ENCODE measurements around the gene MRPL40. TPM values are rescaled to one million over a fixed set of nuclear protein-coding genes. Genes with fewer than 3 reads are reported as not detected.

The MRPL40 gene
- 10.0 TPM for total RNA-seq

GRCh38 chr22:19432133-19432851 is at the start of gene MRPL40:
TSS of gene MRPL40 (plus strand) at chr22:19432545. CDS start at chr22:19432555, 10 bp downstream.
- DNase-seq = peak; percentile 93

GRCh38 chr22:19383292-19383691 is 49.1 kb upstream of the MRPL40 start:
- DNase-seq = no peak

- no peak for DNase-seq
Observed at GRCh38 chr22:19385221-19385906, 47.0 kb upstream of the MRPL40 start.

- no peak for DNase-seq
Observed at GRCh38 chr22:19386248-19386647, 46.1 kb upstream of the MRPL40 start.

- DNase-seq = no peak
Observed at GRCh38 chr22:19387038-19387437, 45.3 kb upstream of the MRPL40 start.

- no peak for DNase-seq
Observed at GRCh38 chr22:19387575-19387974, 44.8 kb upstream of the MRPL40 start.

- DNase-seq = no peak
Observed at GRCh38 chr22:19393704-19394103, 38.6 kb upstream of the MRPL40 start.

- DNase-seq = no peak
Observed at GRCh38 chr22:19394274-19395050, 37.9 kb upstream of the MRPL40 start.

- DNase-seq = no peak
Observed at GRCh38 chr22:19395276-19395675, 37.1 kb upstream of the MRPL40 start.

GRCh38 chr22:19396561-19396933 is 35.8 kb upstream of the MRPL40 start:
- DNase-seq = no peak

GRCh38 chr22:19396934-19397733 is 35.2 kb upstream of the MRPL40 start:
- no peak for DNase-seq

- DNase-seq = no peak
Observed at GRCh38 chr22:19397734-19398104, 34.6 kb upstream of the MRPL40 start.

- DNase-seq = no peak
Observed at GRCh38 chr22:19398206-19398605, 34.1 kb upstream of the MRPL40 start.

GRCh38 chr22:19398652-19399051 is 33.7 kb upstream of the MRPL40 start:
- DNase-seq = no peak

GRCh38 chr22:19400881-19401280 is 31.5 kb upstream of the MRPL40 start:
- DNase-seq = no peak

GRCh38 chr22:19401483-19401882 is 30.9 kb upstream of the MRPL40 start:
- no peak for DNase-seq

GRCh38 chr22:19402642-19403191 is 29.6 kb upstream of the MRPL40 start:
- DNase-seq = no peak

GRCh38 chr22:19404676-19405075 is 27.7 kb upstream of the MRPL40 start:
- DNase-seq = no peak

- DNase-seq = no peak
Observed at GRCh38 chr22:19405133-19405532, 27.2 kb upstream of the MRPL40 start.

GRCh38 chr22:19405652-19406051 is 26.7 kb upstream of the MRPL40 start:
- no peak for DNase-seq

- no peak for DNase-seq
Observed at GRCh38 chr22:19406281-19406811, 26.0 kb upstream of the MRPL40 start.

- no peak for DNase-seq
Observed at GRCh38 chr22:19406846-19407245, 25.5 kb upstream of the MRPL40 start.
